Upper lobe of right lung (tissue), 1 donor: ENCODE data around the gene POLG2. TPM values are rescaled to one million over a fixed set of nuclear protein-coding genes. Genes with fewer than 3 reads are reported as not detected.

Experiments
- ATAC-seq: fragments of 200-7000 bp; cut with Tn5 transposase; one replicate; pipeline ENCODE4 v1.9.1; 2020; ENCODE audit warnings: mild to moderate bottlenecking, moderate library complexity
- DNase-seq: peaks from one replicate; pipeline ENCODE4 v3.0.0-alpha.2; 2020
- H3K27ac ChIP-seq: fragments of 200-600 bp; one replicate; pipeline ENCODE4 v1.8.0; 2022
- H3K27me3 ChIP-seq: fragments of 200-600 bp; one replicate; pipeline ENCODE4 v1.8.0; 2022; ENCODE audit warnings: mild to moderate bottlenecking
- H3K36me3 ChIP-seq: fragments of 200-600 bp; one replicate; pipeline ENCODE4 v1.8.0; 2022
- H3K4me1 ChIP-seq: fragments of 200-600 bp; one replicate; pipeline ENCODE4 v1.8.0; 2022
- H3K4me3 ChIP-seq: fragments of 200-600 bp; one replicate; pipeline ENCODE4 v1.8.0; 2022; ENCODE audit warnings: mild to moderate bottlenecking
- H3K9me3 ChIP-seq: fragments of 200-600 bp; one replicate; pipeline ENCODE4 v1.8.0; 2022
- CTCF ChIP-seq: fragments of 200-600 bp; IDR thresholded peaks from one replicate; pipeline ENCODE4 v1.8.0; 2022; ENCODE audit warnings: antibody characterized with exemption
- intact Hi-C: fragments of 100-400 bp; cut with DNase I; formaldehyde crosslinking; loops from one replicate; pipeline ENCODE4 v1.11.0; 2022
- total RNA-seq: library from RNA; stranded (reverse); fragmentation: NEBNext Ultra II Directional; extraction: Animal tissue kit (Norgen Biotek cat#: 25700); gene quantifications from one replicate; pipeline ENCODE4 v1.2.1, GENCODE V29; 2021
- donor health status: DM: no; HTN: yes; CAD: no; lungs with severe emphysema.

The POLG2 gene
- total RNA-seq, 1 donor from 2014 or later: 12.6 TPM

DNA sequence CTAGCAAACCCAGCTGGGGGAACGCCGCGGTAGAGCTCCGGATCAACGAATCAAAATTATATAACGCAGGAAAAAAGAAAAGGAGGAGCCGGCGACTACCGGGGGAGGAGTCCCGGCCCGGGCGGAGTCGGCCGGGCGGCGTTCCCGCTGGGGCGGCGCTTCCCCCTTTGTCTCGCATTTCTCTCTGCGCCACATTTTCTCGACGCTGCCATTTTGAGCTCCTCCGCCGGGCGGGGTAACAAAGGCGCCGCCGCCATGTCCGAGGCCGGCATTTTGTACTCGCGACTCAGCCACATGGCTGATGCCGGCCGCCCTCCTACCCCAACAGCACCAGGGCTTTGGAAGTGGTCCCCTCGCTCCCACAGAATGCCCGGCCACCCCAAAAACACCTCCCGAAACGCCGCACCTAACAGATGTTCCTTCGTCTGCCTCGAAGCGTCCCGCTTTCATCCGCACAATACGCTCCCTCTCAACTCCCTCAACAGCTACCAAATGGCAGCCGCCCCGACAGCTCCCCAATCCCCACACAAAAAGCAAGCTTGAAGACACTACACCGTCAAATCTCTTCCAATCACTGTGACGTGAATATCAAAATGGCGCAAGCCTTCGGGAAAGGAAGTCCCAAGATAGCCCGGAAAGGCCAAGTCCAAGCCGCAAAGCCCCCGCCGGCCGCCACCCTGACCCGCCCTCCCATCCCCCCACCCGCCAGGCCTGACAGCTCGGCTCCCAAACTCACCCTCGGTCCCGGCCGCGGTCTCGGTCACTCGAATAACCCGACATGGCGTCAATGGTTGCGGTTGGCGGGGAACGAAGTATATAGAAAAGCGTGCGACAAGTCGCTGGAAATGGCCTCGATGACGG is 8.7 kb upstream of the POLG2 start:
- Histone ChIP-seq H3K4me1 (peaks cover 52% of the 10 kb centered on the region), H3K9me3 (no peaks in the 10 kb centered on the region), H3K27me3 (no peaks in the 10 kb centered on the region), H3K36me3 (peaks cover 63% of the 10 kb centered on the region), H3K27ac (peak overlapping the region; percentile 100), H3K4me3 (peak overlapping the region; percentile 81)
- DNase-seq (peak; percentile 93), ATAC-seq (peak; percentile 72)
- TF ChIP-seq CTCF: no peak
- intact Hi-C loops: no loop called here

GRCh38 chr17:64504769-64505339 is 8.0 kb upstream of the POLG2 start:
- H3K9me3 ChIP-seq: no peaks in the 10 kb centered on the region
- peaks cover 59% of the 10 kb centered on the region for H3K4me1 ChIP-seq
- H3K4me3 ChIP-seq: peak overlapping the region; percentile 81
- H3K27ac ChIP-seq: peak overlapping the region; percentile 100
- intact Hi-C loops: no loop called here
- DNase-seq: no peak
- ATAC-seq: no peak
- H3K27me3 ChIP-seq: no peaks in the 10 kb centered on the region
- TF ChIP-seq CTCF: no peak
- H3K36me3 ChIP-seq: peaks cover 63% of the 10 kb centered on the region

GRCh38 chr17:64503821-64504768 is 7.2 kb upstream of the POLG2 start:
- H3K9me3 ChIP-seq: no peaks in the 10 kb centered on the region
- peak overlapping the region; percentile 100 for H3K27ac ChIP-seq
- H3K27me3 ChIP-seq: no peaks in the 10 kb centered on the region
- intact Hi-C loops: no loop called here
- no peak for ATAC-seq
- peaks cover 65% of the 10 kb centered on the region for H3K4me1 ChIP-seq
- H3K4me3 ChIP-seq: peak overlapping the region; percentile 81
- no peak for DNase-seq
- no peak for TF ChIP-seq CTCF
- H3K36me3 ChIP-seq: peaks cover 63% of the 10 kb centered on the region

GRCh38 chr17:64503341-64503740 is 6.5 kb upstream of the POLG2 start:
- DNase-seq: no peak
- peak overlapping the region; percentile 81 for H3K4me3 ChIP-seq

More at GRCh38 chr17:64503341-64503740, 6.5 kb upstream of the POLG2 start:
- intact Hi-C loops: no loop called here
- no peaks in the 10 kb centered on the region for H3K9me3 ChIP-seq
- no peak overlapping the region for H3K27ac ChIP-seq
- H3K36me3 ChIP-seq: peaks cover 66% of the 10 kb centered on the region
- ATAC-seq: no peak
- no peak for TF ChIP-seq CTCF
- H3K4me1 ChIP-seq: peaks cover 58% of the 10 kb centered on the region
- H3K27me3 ChIP-seq: no peaks in the 10 kb centered on the region
